HepG2 (cell line): ENCODE data around the gene PA2G4. TPM values are rescaled to one million over a fixed set of nuclear protein-coding genes. Genes with fewer than 3 reads are reported as not detected.
A peak's percentile ranks its signal among the peaks of the same experiment; 100 is the strongest.

Experiments used
- AKNA ChIP-seq: sonication (generic); formaldehyde crosslinking; IDR thresholded peaks from 2 replicates; pipeline ENCODE4 v1.4.0; 2020; ENCODE audit warnings: missing genetic modification reagents, borderline replicate concordance
- CERS6 ChIP-seq: sonication (generic); formaldehyde crosslinking; IDR thresholded peaks from 2 replicates; pipeline ENCODE4 v1.5.0; 2020; ENCODE audit warnings: missing genetic modification reagents
- DZIP1 ChIP-seq: sonication (generic); formaldehyde crosslinking; IDR thresholded peaks from 2 replicates; pipeline ENCODE4 v1.5.0; 2020; ENCODE audit warnings: mild to moderate bottlenecking, missing genetic modification reagents
- FOXP1 ChIP-seq, 2 experiments: fragments of 450-650 bp in 1 of 2; IDR thresholded peaks; 2 replicates each; pipeline ENCODE4 v1.6.1; 2017 to 2018; ENCODE audit warnings: antibody characterized with exemption in 1 of 2
- GMEB2 ChIP-seq: IDR thresholded peaks from 2 replicates; pipeline ENCODE4 v1.6.1; 2016; ENCODE audit warnings: missing biosample characterization, missing genetic modification reagents, low read depth
- KDM1A ChIP-seq: IDR thresholded peaks from 2 replicates; pipeline ENCODE4 v1.6.1; 2016; ENCODE audit warnings: missing compliant biosample characterization
- NKX3-1 ChIP-seq: sonication (generic); formaldehyde crosslinking; IDR thresholded peaks from 2 replicates; pipeline ENCODE4 v1.5.0; 2020; ENCODE audit warnings: missing genetic modification reagents
- ZBTB38 ChIP-seq: sonication (generic); formaldehyde crosslinking; IDR thresholded peaks from 2 replicates; pipeline ENCODE4 v1.5.1; 2020; ENCODE audit warnings: mild to moderate bottlenecking, missing genetic modification reagents
- ZNF20 ChIP-seq: sonication (generic); formaldehyde crosslinking; IDR thresholded peaks from 2 replicates; pipeline ENCODE4 v1.4.0; 2020; ENCODE audit warnings: mild to moderate bottlenecking, moderate library complexity, missing genetic modification reagents
- ZNF230 ChIP-seq: sonication (generic); formaldehyde crosslinking; IDR thresholded peaks from 2 replicates; pipeline ENCODE4 v1.4.0; 2020; ENCODE audit warnings: mild to moderate bottlenecking, missing genetic modification reagents
- ZNF235 ChIP-seq: sonication (generic); formaldehyde crosslinking; IDR thresholded peaks from 2 replicates; pipeline ENCODE4 v1.8.1; 2023; ENCODE audit warnings: mild to moderate bottlenecking, missing genetic modification reagents, borderline replicate concordance
- ZNF260 ChIP-seq: sonication (generic); formaldehyde crosslinking; IDR thresholded peaks from 2 replicates; pipeline ENCODE4 v1.4.0; 2020; ENCODE audit warnings: missing genetic modification reagents, low read depth, mild to moderate bottlenecking, borderline replicate concordance
- ZNF513 ChIP-seq: sonication (generic); formaldehyde crosslinking; conservative IDR thresholded peaks from 2 replicates; pipeline ENCODE4 v1.5.0; 2020; ENCODE audit warnings: missing genetic modification reagents
- ZNF549 ChIP-seq: sonication (generic); formaldehyde crosslinking; IDR thresholded peaks from 2 replicates; pipeline ENCODE4 v1.5.0; 2020; ENCODE audit warnings: missing genetic modification reagents
- ZNF678 ChIP-seq: sonication (generic); formaldehyde crosslinking; IDR thresholded peaks from 2 replicates; pipeline ENCODE4 v1.4.0; 2020; ENCODE audit warnings: mild to moderate bottlenecking, missing genetic modification reagents
- ZNF775 ChIP-seq: sonication (generic); formaldehyde crosslinking; IDR thresholded peaks from 2 replicates; pipeline ENCODE4 v1.4.0; 2020; ENCODE audit warnings: missing genetic modification reagents, mild to moderate bottlenecking, moderate library complexity, borderline replicate concordance
- polyA plus RNA-seq, 8 experiments: library from polyadenylated mRNA; depleted of rRNA in 3 of 8; stranded (reverse) in 7 of 8; unstranded in 1 of 8; fragments of >200 nt; fragmentation: Illumina TruSeq in 4 of 8; extraction: Trizol in 4 of 8; gene quantifications; 2 replicates each; pipeline versions ENCODE4 v1.2.1 to v1.2.3, GENCODE V29; 2011 to 2016; ENCODE audit warnings: low read depth in 4 of 8, missing spikeins in 1 of 8, mixed read lengths in 1 of 8; ENCODE audit not compliant: insufficient read depth in 1 of 8
- total RNA-seq, 5 experiments: library from RNA; depleted of rRNA; stranded (reverse); fragments of >200 nt; fragmentation: Illumina TruSeq; extraction: Trizol; gene quantifications; 2 replicates each; pipeline ENCODE4 v1.2.3, GENCODE V29; 2016; ENCODE audit warnings: low read depth in 1 of 5

PA2G4 gene
- total and polyA plus RNA-seq, 2 of the 13 experiments (the other 11 are each of a cell fraction or from before 2014, with no cell fraction given) = 147 to 240 TPM

- no peak for TF ChIP-seq CERS6 (CRISPR knock-in tag)
- TF ChIP-seq ZNF260 (CRISPR knock-in tag) = no peak
- no peak for TF ChIP-seq FOXP1 (IDR thresholded peaks at IDR 0.05)
- no peak for TF ChIP-seq FOXP1 (CRISPR knock-in tag; IDR thresholded peaks at IDR 0.05)
- no peak for TF ChIP-seq ZNF513 (CRISPR knock-in tag)
- TF ChIP-seq DZIP1 = no peak
- peak; percentile 88; the same call in 1 of the 2 replicates for TF ChIP-seq ZNF678
- 0 out of 2 replicates have a peak, but pooled peaks have one; percentile 27 for TF ChIP-seq AKNA
- TF ChIP-seq ZNF235 (CRISPR knock-in tag) = peak; percentile 81; the same call in 1 of the 2 replicates
- no peak for TF ChIP-seq KDM1A
- no peak for TF ChIP-seq ZNF549 (CRISPR knock-in tag)
- peak; percentile 93; the same call in 1 of the 2 replicates for TF ChIP-seq ZNF230 (CRISPR knock-in tag)
- peak; percentile 64; the same call in 1 of the 2 replicates for TF ChIP-seq ZBTB38 (CRISPR knock-in tag)
- TF ChIP-seq GMEB2 (CRISPR knock-in tag) = peak; percentile 44; the same call in 1 of the 2 replicates
- TF ChIP-seq NKX3-1 (CRISPR knock-in tag) = peak; percentile 25; the same call in 1 of the 2 replicates
- TF ChIP-seq ZNF20 (CRISPR knock-in tag) = no peak
- TF ChIP-seq ZNF775 (CRISPR knock-in tag) = no peak; the same call in 1 of the 2 replicates
Observed at GRCh38 chr12:56116267-56117081, 12.1 kb downstream of the PA2G4 start, which contains the start of gene RPL41 (continued).
